H1 (cell line): Measurements from ENCODE around the gene STAG1. TPM values are rescaled to one million over a fixed set of nuclear protein-coding genes. Genes with fewer than 3 reads are reported as not detected.

Experiments used
- CTCF ChIA-PET: fragments of 300-600 bp; sonication (Branson Sonifier 250); formaldehyde crosslinking; loops from one replicate; lab custom pipeline; 2021; ENCODE audit not compliant: partially characterized antibody; lab: Charles Lee
- POLR2A ChIA-PET: fragments of 300-600 bp; sonication (Branson Sonifier 250); formaldehyde crosslinking; loops from one replicate; lab custom pipeline; 2021; ENCODE audit warnings: inconsistent platforms; ENCODE audit not compliant: partially characterized antibody; lab: Charles Lee
- DNase-seq, 2 experiments: peaks; one replicate each; pipeline versions ENCODE4 v3.0.0 to v3.0.0-alpha.2; 2010 to 2022; ENCODE audit warnings: low spot score in 2 of 2, low read depth in 1 of 2, mixed read lengths in 1 of 2
- FAIRE-seq: peaks from 2 replicates; lab custom pipeline; 2011; peaks lifted over from hg19 to GRCh38; lab: Jason Lieb, UNC
- H2AFZ ChIP-seq: 2 replicates; pipeline ENCODE4 v1.8.1; 2012; ENCODE audit warnings: low read length, inconsistent platforms
- H2AK5ac ChIP-seq: 2 replicates; pipeline ENCODE4 v1.6.1; 2013; ENCODE audit warnings: low read depth, low read length
- H2BK120ac ChIP-seq: replicated peaks from 2 replicates; pipeline ENCODE3; 2013; ENCODE audit warnings: low read depth, low read length, inconsistent platforms
- H2BK12ac ChIP-seq: 2 replicates; pipeline ENCODE4 v1.6.1; 2013; ENCODE audit warnings: low read depth, low read length
- H2BK15ac ChIP-seq: 2 replicates; pipeline ENCODE4 v1.6.1; 2013; ENCODE audit warnings: low read length
- H2BK20ac ChIP-seq: 2 replicates; pipeline ENCODE4 v1.6.1; 2013; ENCODE audit warnings: low read length
- H2BK5ac ChIP-seq: 2 replicates; pipeline ENCODE4 v1.6.1; 2013; ENCODE audit warnings: low read depth, low read length
- H3K14ac ChIP-seq: 2 replicates; pipeline ENCODE4 v1.6.1; 2013; ENCODE audit warnings: inconsistent platforms; ENCODE audit not compliant: insufficient read length
- H3K18ac ChIP-seq: 2 replicates; pipeline ENCODE4 v1.6.1; 2013; ENCODE audit warnings: low read length; ENCODE audit errors: extremely low read depth
- H3K23ac ChIP-seq: 2 replicates; pipeline ENCODE4 v1.6.1; 2013; ENCODE audit warnings: inconsistent platforms; ENCODE audit not compliant: insufficient read length
- H3K23me2 ChIP-seq: 2 replicates; pipeline ENCODE4 v1.6.1; 2013; ENCODE audit warnings: low read depth, low read length
- H3K27ac ChIP-seq: 2 replicates; pipeline ENCODE4 v1.6.1; 2011; ENCODE audit warnings: low read depth, low read length, inconsistent platforms
- H3K27me3 ChIP-seq, 4 experiments: replicated peaks in 1 of 4; 1 replicate in 1 of 4; 2 replicates in 3 of 4; pipeline versions ENCODE4 v1.6.1 to v1.8.1; 2011 to 2013; ENCODE audit warnings: low read length in 3 of 4, mild to moderate bottlenecking in 3 of 4, inconsistent platforms in 2 of 4, mixed read lengths in 2 of 4, moderate library complexity in 1 of 4; ENCODE audit not compliant: control insufficient read depth in 3 of 4, insufficient read depth in 3 of 4; ENCODE audit errors: extremely low read depth in 1 of 4
- H3K36me3 ChIP-seq, 4 experiments: 2 replicates each; pipeline versions ENCODE4 v1.6.1 to v1.8.1; 2011 to 2013; ENCODE audit warnings: mild to moderate bottlenecking in 4 of 4, low read length in 3 of 4, moderate library complexity in 2 of 4, control low read depth in 1 of 4, inconsistent platforms in 1 of 4; ENCODE audit not compliant: insufficient read depth in 4 of 4, control insufficient read depth in 2 of 4
- H3K4ac ChIP-seq: replicated peaks from 2 replicates; pipeline ENCODE3; 2013; ENCODE audit warnings: low read length, low read depth, mixed read lengths, inconsistent platforms; ENCODE audit not compliant: insufficient read length
- H3K4me1 ChIP-seq, 4 experiments: replicated peaks in 1 of 4; 1 replicate in 1 of 4; 2 replicates in 3 of 4; pipeline versions ENCODE4 v1.6.1 to v1.8.1; 2011 to 2013; ENCODE audit warnings: low read length in 3 of 4, inconsistent platforms in 2 of 4, mixed read lengths in 1 of 4; ENCODE audit not compliant: insufficient read depth in 4 of 4, control insufficient read depth in 3 of 4
- H3K4me2 ChIP-seq, 2 experiments: 2 replicates each; pipeline versions ENCODE4 v1.6.1 to v1.8.1; 2011 to 2013; ENCODE audit warnings: low read depth in 2 of 2, low read length in 2 of 2, control low read depth in 1 of 2, inconsistent platforms in 1 of 2, mild to moderate bottlenecking in 1 of 2; ENCODE audit not compliant: insufficient read depth in 1 of 2
- H3K4me3 ChIP-seq, 4 experiments: fragments of 200-600, 300-600 bp in 1 of 4; sonication (generic), shearing (Covaris generic), sonication (Bioruptor Twin) in 1 of 4; 2 replicates each; pipeline versions ENCODE4 v1.5.1 to v1.8.1; 2011 to 2016; ENCODE audit warnings: low read length in 4 of 4, low read depth in 3 of 4, control low read depth in 2 of 4, inconsistent platforms in 2 of 4, mild to moderate bottlenecking in 2 of 4, mixed read lengths in 1 of 4, moderate library complexity in 1 of 4; ENCODE audit not compliant: insufficient read depth in 2 of 4; ENCODE audit errors: extremely low read depth in 1 of 4
- H3K56ac ChIP-seq: replicated peaks from 2 replicates; pipeline ENCODE3; 2013; ENCODE audit warnings: low read depth, mild to moderate bottlenecking, mixed read lengths, low read length, inconsistent platforms; ENCODE audit not compliant: insufficient read length
- H3K79me1 ChIP-seq: 2 replicates; pipeline ENCODE4 v1.6.1; 2013; ENCODE audit warnings: low read depth, low read length, control low read depth
- H3K79me2 ChIP-seq, 2 experiments: 2 replicates each; pipeline versions ENCODE4 v1.6.1 to v1.8.1; 2012 to 2013; ENCODE audit warnings: low read length in 2 of 2, mild to moderate bottlenecking in 2 of 2, inconsistent platforms in 1 of 2; ENCODE audit not compliant: insufficient read depth in 2 of 2, control insufficient read depth in 1 of 2
- H3K9ac ChIP-seq, 4 experiments: replicated peaks in 1 of 4; 1 replicate in 1 of 4; 2 replicates in 3 of 4; pipeline versions ENCODE4 v1.6.1 to v1.8.1; 2011 to 2013; ENCODE audit warnings: low read depth in 3 of 4, low read length in 3 of 4, control low read depth in 2 of 4, mild to moderate bottlenecking in 2 of 4, moderate library complexity in 2 of 4, inconsistent platforms in 1 of 4; ENCODE audit errors: extremely low read depth in 1 of 4
- H3K9me3 ChIP-seq, 2 experiments: 2 replicates each; pipeline versions ENCODE4 v1.6.1 to v1.8.1; 2012 to 2013; ENCODE audit warnings: mild to moderate bottlenecking in 2 of 2, moderate library complexity in 2 of 2, control low read depth in 1 of 2, inconsistent platforms in 1 of 2, low read depth in 1 of 2, low read length in 1 of 2, mixed read lengths in 1 of 2; ENCODE audit not compliant: insufficient read depth in 2 of 2
- H4K20me1 ChIP-seq, 2 experiments: replicated peaks in 1 of 2; 2 replicates each; pipeline versions ENCODE3 to v1.8.1; 2011 to 2013; ENCODE audit warnings: inconsistent platforms in 2 of 2, low read length in 2 of 2, mild to moderate bottlenecking in 1 of 2; ENCODE audit not compliant: insufficient read depth in 2 of 2, control insufficient read depth in 1 of 2
- H4K5ac ChIP-seq: 2 replicates; pipeline ENCODE4 v1.6.1; 2013; ENCODE audit warnings: low read length, low read depth, mixed read lengths, inconsistent platforms; ENCODE audit not compliant: insufficient read length
- H4K8ac ChIP-seq: 2 replicates; pipeline ENCODE4 v1.8.0; 2013; ENCODE audit warnings: mild to moderate bottlenecking, moderate library complexity, low read length, inconsistent platforms; ENCODE audit not compliant: insufficient read depth; ENCODE audit errors: extremely low read depth
- H4K91ac ChIP-seq: replicated peaks from 2 replicates; pipeline ENCODE3; 2013; ENCODE audit warnings: low read length, mixed read lengths, inconsistent platforms; ENCODE audit not compliant: insufficient read length
- HDAC6 ChIP-seq: IDR thresholded peaks from one replicate; pipeline ENCODE4 v1.7.1; 2012; ENCODE audit warnings: low read depth, mild to moderate bottlenecking, inconsistent platforms, low read length, moderate library complexity
- JUND ChIP-seq: IDR thresholded peaks from 2 replicates; pipeline ENCODE4 v1.6.1; 2011; ENCODE audit warnings: mild to moderate bottlenecking, improper control_type of control experiment, low read length
- NANOG ChIP-seq: IDR thresholded peaks from 2 replicates; pipeline ENCODE4 v1.6.1; 2011; ENCODE audit warnings: low read length, low read depth, mild to moderate bottlenecking, inconsistent platforms; ENCODE audit not compliant: insufficient read depth, poor library complexity, severe bottlenecking
- SAP30 ChIP-seq: fragments of 300-600 bp; sonication (generic); IDR thresholded peaks from 2 replicates; pipeline ENCODE4 v1.7.1; 2012; ENCODE audit warnings: low read length, moderate library complexity, mild to moderate bottlenecking, inconsistent platforms; ENCODE audit not compliant: insufficient read depth, insufficient replicate concordance
- SRF ChIP-seq: IDR thresholded peaks from 2 replicates; pipeline ENCODE4 v1.6.1; 2011; ENCODE audit warnings: mild to moderate bottlenecking, low read depth, low read length, moderate library complexity
- SUZ12 ChIP-seq: fragments of 200-600 bp; sonication (generic); IDR thresholded peaks from 2 replicates; pipeline ENCODE4 v1.6.1; 2012; ENCODE audit warnings: mild to moderate bottlenecking, inconsistent platforms, low read length, moderate library complexity, mixed read lengths
- USF2 ChIP-seq: IDR thresholded peaks from 2 replicates; pipeline ENCODE4 v1.6.1; 2011; ENCODE audit warnings: low read length, improper control_type of control experiment
- WGBS, 2 experiments: shearing (Covaris generic) in 1 of 2; methylation state at CpG; one replicate each; pipeline versions ENCODE4 v1.1.6 to v1.1.7; 2013 to 2015; ENCODE audit warnings: low lambda C conversion rate in 2 of 2, mixed read lengths in 2 of 2, inconsistent platforms in 1 of 2, low coverage in 1 of 2, missing lambda C conversion rate in 1 of 2; ENCODE audit not compliant: insufficient replicate concordance in 2 of 2, insufficient coverage in 1 of 2, insufficient read length in 1 of 2; ENCODE audit errors: extremely low coverage in 1 of 2, missing lambda C conversion rate in 1 of 2; 5-methylcytosine and 5-hydroxymethylcytosine counted together
- polyA plus RNA-seq, 7 experiments: library from polyadenylated mRNA; depleted of rRNA in 3 of 7; stranded (reverse) in 5 of 7; unstranded in 2 of 7; fragments of >200 nt in 5 of 7; fragments of 200-250 nt in 2 of 7; gene quantifications; 1 replicate in 5 of 7; 2 replicates in 1 of 7; 4 replicates in 1 of 7; pipeline versions ENCODE4 v1.2.1 to v1.2.3, GENCODE V29; 2011 to 2013; ENCODE audit warnings: missing spikeins in 2 of 7, mixed read lengths in 2 of 7
- total RNA-seq: library from RNA; stranded (reverse); fragmentation: NEBNext Ultra II Directional; extraction: Animal tissue kit (Norgen Biotek cat#: 25700); gene quantifications from 2 replicates; pipeline ENCODE4 v1.2.1, GENCODE V29; 2021

The STAG1 gene
- total and polyA plus RNA-seq, 2 of the 8 experiments (the other 6 are each of a cell fraction or from before 2014, with no cell fraction given) = 4.6 to 23.4 TPM

GRCh38 chr3:136735103-136735502 is 17.1 kb downstream of the STAG1 start:
- FAIRE-seq (no peak), DNase-seq (peak in 1 of 2 experiments; percentile 35)
- no peak overlapping the region for H3K23ac ChIP-seq
- H3K4me2 ChIP-seq = peak overlapping the region in 1 of 2 experiments; percentile 26; a peak in 1 of 4 replicates
- WGBS, 2 experiments = 100% methylated on average over 3 of the region's 3 CpGs; no CpG with 5 or more reads in 1 of the 2 experiments
- no peaks in the 10 kb centered on the region for H4K20me1 ChIP-seq
- no peaks in the 10 kb centered on the region for H3K9me3 ChIP-seq
- no peak overlapping the region for H3K18ac ChIP-seq
- POLR2A ChIA-PET = interaction anchor here (0.8 kb wide), 1 partner anchor 19 kb away, joined by 4 read pairs; no protein-coding TSS in a partner anchor
- H3K23me2 ChIP-seq = no peaks in the 10 kb centered on the region
- no peak overlapping the region for H3K4me3 ChIP-seq
- peaks cover 15 to 90% of the 10 kb centered on the region in 2 experiments for H3K79me2 ChIP-seq
- H3K27me3 ChIP-seq = no peaks in the 10 kb centered on the region
- no peak overlapping the region; the same call in 1 of the 2 replicates for H2BK12ac ChIP-seq
- TF ChIP-seq SRF (no peak), NANOG (no peak), HDAC6 (no peak), JUND (no peak), USF2 (no peak), SUZ12 (no peak), SAP30 (no peak)
- TF ChIP-seq, all 59 proteins: peak for 0
- H4K8ac ChIP-seq = no peak overlapping the region
- no peaks in the 10 kb centered on the region for H3K36me3 ChIP-seq
- H3K56ac ChIP-seq = no peak overlapping the region
- no peak overlapping the region for H3K27ac ChIP-seq
- H3K4ac ChIP-seq = no peak overlapping the region
- H2BK120ac ChIP-seq = no peak overlapping the region
- 0 out of 2 replicates have a peak overlapping the region, but pooled peaks have one; percentile 8 for H2AK5ac ChIP-seq
- H4K5ac ChIP-seq = no peak overlapping the region
- H2BK5ac ChIP-seq = 0 out of 2 replicates have a peak overlapping the region, but pooled peaks have one; percentile 19
- no peak overlapping the region for H2BK20ac ChIP-seq
- H2AFZ ChIP-seq = no peak overlapping the region
- CTCF ChIA-PET = interaction anchor here (0.5 to 0.6 kb wide), 3 partner anchors 31 to 294 kb away, joined by 3 read pairs; no protein-coding TSS in a partner anchor
- H3K14ac ChIP-seq = no peak overlapping the region
- no peak overlapping the region for H3K9ac ChIP-seq
- H3K79me1 ChIP-seq = peaks cover 8% of the 10 kb centered on the region; the same call in 1 of the 2 replicates
- H2BK15ac ChIP-seq = no peak overlapping the region
- H3K4me1 ChIP-seq = no peaks in the 10 kb centered on the region; a peak in 1 of 7 replicates
- H4K91ac ChIP-seq = no peak overlapping the region
